ENCODE results near the gene HECTD4. TPM values are rescaled to one million over a fixed set of nuclear protein-coding genes. Genes with fewer than 3 reads are reported as not detected.

HECTD4 gene
- total and polyA plus RNA-seq, 2 donors (not counting 1 experiment from before 2014, with no cell fraction given), result 46.4 to 92.2 TPM

GRCh38 chr12:112319395-112319794 is 62.8 kb downstream of the HECTD4 start:
- H3K4me2 ChIP-seq (replicated peaks; ENCODE audit: low read depth, low read length, poor library complexity, severe bottlenecking), result no peak overlapping the region
- Mint-ChIP-seq H3K4me3 (no peak overlapping the region), H3K27me3 (no peaks in the 10 kb centered on the region), H3K27ac (no peak overlapping the region), H3K4me1 (peaks cover 26% of the 10 kb centered on the region), H3K9me3 (ENCODE audit: insufficient read depth) (no peaks in the 10 kb centered on the region)
- H3K27me3 ChIP-seq (replicated peaks in 1 of 4; ENCODE audit: control extremely low read depth in 1 of 4, control insufficient read depth in 3 of 4, insufficient read depth in 4 of 4, low read length in 3 of 4), result no peaks in the 10 kb centered on the region
- intact Hi-C loops (cut with micrococcal nuclease), result no loop called here
- H3K9ac ChIP-seq (ENCODE audit: low read length), result no peak overlapping the region
- H3K9me3 ChIP-seq (ENCODE audit: control extremely low read depth in 1 of 3, control insufficient read depth in 2 of 3, insufficient read depth in 1 of 3, low read length in 2 of 3), result no peaks in the 10 kb centered on the region
- H3K27ac ChIP-seq (ENCODE audit: low read length in 2 of 2), result no peak overlapping the region
- no peak overlapping the region for H3K4me3 ChIP-seq (ENCODE audit: control extremely low read depth in 1 of 5, extremely low read depth in 1 of 5, insufficient read depth in 1 of 5, low read depth in 2 of 5, low read length in 4 of 5)
- WGBS (ENCODE audit: insufficient coverage), result 100% methylated on average over 8 of the region's 12 CpGs
- no peak for TF ChIP-seq CTCF (IDR thresholded peaks at IDR 0.05)
- TF ChIP-seq EZH2 (IDR thresholded peaks at IDR 0.05; ENCODE audit: borderline replicate concordance, insufficient read depth, low read depth, low read length, poor library complexity, severe bottlenecking), result no peak
- peaks cover 18% of the 10 kb centered on the region for H4K20me1 ChIP-seq (ENCODE audit: control insufficient read depth, insufficient read depth, low read length, poor library complexity, severe bottlenecking)
- peaks cover 73% of the 10 kb centered on the region for H3K79me2 ChIP-seq (ENCODE audit: control insufficient read depth, insufficient read depth, low read length)
- H3K4me1 ChIP-seq (ENCODE audit: control insufficient read depth in 2 of 2, insufficient read depth in 2 of 2, low read length in 2 of 2), result no peaks in the 10 kb centered on the region
- DNase-seq, result no peak
- H3K36me3 ChIP-seq (replicated peaks in 1 of 2; ENCODE audit: control extremely low read depth in 1 of 2, control insufficient read depth in 1 of 2, extremely low read depth in 1 of 2, insufficient read depth in 2 of 2, low read length in 1 of 2), result peaks cover 3 to 21% of the 10 kb centered on the region in 2 experiments
- no peak for ATAC-seq (ENCODE audit: low read depth)
- H2AFZ ChIP-seq (ENCODE audit: insufficient read depth, low read depth, low read length, poor library complexity, severe bottlenecking), result no peak overlapping the region
- CTCF ChIA-PET, result no interaction called here
- POLR2A ChIA-PET, result interaction anchor here (0.6 kb wide), 1 partner anchor 214 kb away, joined by 3 read pairs; no protein-coding TSS in a partner anchor

GRCh38 chr12:112317481-112317880 is 64.8 kb downstream of the HECTD4 start:
- Mint-ChIP-seq H3K9me3 (ENCODE audit: insufficient read depth) (no peaks in the 10 kb centered on the region), H3K27ac (no peak overlapping the region), H3K4me1 (peaks cover 17% of the 10 kb centered on the region), H3K27me3 (no peaks in the 10 kb centered on the region), H3K4me3 (no peak overlapping the region)
- DNase-seq, result no peak
- peaks cover 6 to 37% of the 10 kb centered on the region in 2 experiments for H3K36me3 ChIP-seq (replicated peaks in 1 of 2; ENCODE audit: control extremely low read depth in 1 of 2, control insufficient read depth in 1 of 2, extremely low read depth in 1 of 2, insufficient read depth in 2 of 2, low read length in 1 of 2)
- H3K4me1 ChIP-seq (ENCODE audit: control insufficient read depth in 2 of 2, insufficient read depth in 2 of 2, low read length in 2 of 2), result no peaks in the 10 kb centered on the region
- no peak for ATAC-seq (ENCODE audit: low read depth)
- intact Hi-C loops (cut with micrococcal nuclease), result no loop called here
- H3K79me2 ChIP-seq (ENCODE audit: control insufficient read depth, insufficient read depth, low read length), result peaks cover 62% of the 10 kb centered on the region
- H3K4me3 ChIP-seq (ENCODE audit: control extremely low read depth in 1 of 5, extremely low read depth in 1 of 5, insufficient read depth in 1 of 5, low read depth in 2 of 5, low read length in 4 of 5), result no peak overlapping the region
- no peaks in the 10 kb centered on the region for H3K9me3 ChIP-seq (ENCODE audit: control extremely low read depth in 1 of 3, control insufficient read depth in 2 of 3, insufficient read depth in 1 of 3, low read length in 2 of 3)
- no peak overlapping the region for H3K27ac ChIP-seq (ENCODE audit: low read length in 2 of 2)
- H2AFZ ChIP-seq (ENCODE audit: insufficient read depth, low read depth, low read length, poor library complexity, severe bottlenecking), result no peak overlapping the region
- no peak overlapping the region for H3K4me2 ChIP-seq (replicated peaks; ENCODE audit: low read depth, low read length, poor library complexity, severe bottlenecking)
- H3K9ac ChIP-seq (ENCODE audit: low read length), result no peak overlapping the region
- ChIA-PET POLR2A (no interaction called here), CTCF (interaction anchor here (0.7 to 1.4 kb wide), 3 partner anchors 10 to 632 kb away, joined by 4 to 6 read pairs (median 4); no protein-coding TSS in a partner anchor)
- no peaks in the 10 kb centered on the region for H3K27me3 ChIP-seq (replicated peaks in 1 of 4; ENCODE audit: control extremely low read depth in 1 of 4, control insufficient read depth in 3 of 4, insufficient read depth in 4 of 4, low read length in 3 of 4)
- TF ChIP-seq CTCF (IDR thresholded peaks at IDR 0.05) (no peak), EZH2 (IDR thresholded peaks at IDR 0.05; ENCODE audit: borderline replicate concordance, insufficient read depth, low read depth, low read length, poor library complexity, severe bottlenecking) (no peak)
- WGBS (ENCODE audit: insufficient coverage), result no CpG with 5 or more reads among the region's 6 CpGs
- H4K20me1 ChIP-seq (ENCODE audit: control insufficient read depth, insufficient read depth, low read length, poor library complexity, severe bottlenecking), result peaks cover 10% of the 10 kb centered on the region

Measured in B cell (primary cell).